Hindlimb muscle (tissue), 1 donor: ENCODE data around the gene AVL9. TPM values are rescaled to one million over a fixed set of nuclear protein-coding genes. Genes with fewer than 3 reads are reported as not detected.

Experiments
- polyA plus RNA-seq: library from polyadenylated mRNA; unstranded; fragments of 120-200 nt; gene quantifications from one replicate; pipeline ENCODE4 v1.2.1, GENCODE V29; 2013; ENCODE audit not compliant: insufficient read length

Gene AVL9
- polyA plus RNA-seq, 1 donor = 13.2 TPM

Other genes with a start within 250 kb of the AVL9 start
- gene LSM5, start 5.1 kb upstream of the AVL9 start, polyA plus RNA-seq = 47.7 TPM